Uterus (tissue), 4 donors: Measurements from ENCODE around the gene VKORC1. TPM values are rescaled to one million over a fixed set of nuclear protein-coding genes. Genes with fewer than 3 reads are reported as not detected.

Experiments used
- DNase-seq, 2 donors: peaks; one replicate each; pipeline ENCODE4 v3.0.0-alpha.2; 2019 to 2020
- H3K27ac ChIP-seq, 2 donors: fragments of 200-600 bp; sonication (generic); 1 replicate in 1 of 2; 2 replicates in 1 of 2; pipeline ENCODE4 v1.5.1; 2016 to 2018
- H3K27me3 ChIP-seq, 2 donors: fragments of 200-600 bp; sonication (generic); one replicate each; pipeline ENCODE4 v1.5.1; 2018 to 2019; ENCODE audit warnings: control low read depth in 1 of 2
- H3K36me3 ChIP-seq, 2 donors: fragments of 200-600 bp; sonication (generic); one replicate each; pipeline ENCODE4 v1.5.1; 2019; ENCODE audit warnings: control low read depth in 1 of 2
- H3K4me1 ChIP-seq, 2 donors: fragments of 200-600 bp; sonication (generic); one replicate each; pipeline ENCODE4 v1.5.1; 2018 to 2019; ENCODE audit warnings: control low read depth in 1 of 2
- H3K4me3 ChIP-seq, 2 donors: fragments of 200-600 bp; sonication (generic); 1 replicate in 1 of 2; 2 replicates in 1 of 2; pipeline ENCODE4 v1.5.1; 2018 to 2019; ENCODE audit warnings: mild to moderate bottlenecking in 1 of 2
- H3K9me3 ChIP-seq, 2 donors: fragments of 200-600 bp; sonication (generic); one replicate each; pipeline ENCODE4 v1.5.1; 2019; ENCODE audit warnings: control low read depth in 1 of 2
- POLR2A ChIP-seq, 2 donors: fragments of 450-650 bp; IDR thresholded peaks; one replicate each; pipeline ENCODE4 v1.6.1; 2016; ENCODE audit warnings: antibody characterized with exemption in 2 of 2, mild to moderate bottlenecking in 1 of 2, moderate library complexity in 1 of 2
- intact Hi-C: fragments of 100-400 bp; cut with DNase I; formaldehyde crosslinking; loops from one replicate; pipeline ENCODE4 v1.15.1; 2023; ENCODE audit warnings: low total_unique reads
- total RNA-seq, 4 donors: library from RNA; depleted of rRNA in 3 of 4; stranded (reverse); fragments of >200 nt in 3 of 4; gene quantifications; one replicate each; pipeline versions ENCODE4 v1.1.0 to v1.2.4, GENCODE V29; 2014 to 2023
- TF ChIP-seq, protein P1 (sequence below), 4 experiments: fragments of 200-600 bp in 2 of 4; fragments of 450-650 bp in 2 of 4; sonication (generic) in 2 of 4; IDR thresholded peaks; one replicate each; pipeline ENCODE4 v1.5.1; 2016 to 2019; ENCODE audit warnings: antibody characterized with exemption in 4 of 4, mild to moderate bottlenecking in 2 of 4, moderate library complexity in 1 of 4
- donor health status: DM: yes; HTN: yes; CAD: no.

Gene VKORC1
- total RNA-seq, 4 donors from 2014 or later: 68.7 to 81.8 (median 73.5) TPM

DNA sequence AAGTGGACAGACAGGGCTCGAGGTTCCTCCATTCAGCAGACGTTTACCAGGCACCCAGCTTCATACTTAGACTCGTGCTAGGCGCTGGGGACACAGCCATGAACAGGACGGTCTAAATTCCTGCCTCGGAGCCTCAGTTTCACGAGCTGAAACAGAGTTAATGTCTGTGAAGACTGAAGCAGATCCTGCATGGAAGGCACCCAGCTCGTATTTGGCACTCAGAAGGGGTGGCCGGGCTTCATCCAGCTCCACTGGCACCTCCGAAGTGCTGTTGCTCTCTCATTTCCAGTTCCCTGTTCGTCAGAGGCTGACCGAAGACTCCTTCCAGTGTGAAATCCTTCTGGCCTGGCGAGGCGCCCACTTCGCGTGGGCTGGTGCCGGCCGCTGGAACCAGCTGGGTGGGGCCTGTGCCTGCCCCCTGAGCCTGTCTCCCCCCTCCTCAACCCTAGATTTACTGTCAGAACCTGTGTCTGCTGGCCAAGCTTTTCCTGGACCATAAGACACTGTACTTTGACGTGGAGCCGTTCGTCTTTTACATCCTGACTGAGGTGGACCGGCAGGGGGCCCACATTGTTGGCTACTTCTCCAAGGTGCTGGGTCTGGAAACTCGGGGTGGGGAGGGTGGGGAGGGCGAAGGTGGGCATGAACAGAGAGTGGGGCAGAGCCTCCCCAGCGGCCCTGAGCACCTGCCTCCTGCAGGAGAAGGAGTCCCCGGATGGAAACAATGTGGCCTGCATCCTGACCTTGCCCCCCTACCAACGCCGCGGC is 35.2 kb upstream of the VKORC1 start:
- no peak for TF ChIP-seq POLR2A (IDR thresholded peaks at IDR 0.05)
- TF ChIP-seq, protein P1, sequence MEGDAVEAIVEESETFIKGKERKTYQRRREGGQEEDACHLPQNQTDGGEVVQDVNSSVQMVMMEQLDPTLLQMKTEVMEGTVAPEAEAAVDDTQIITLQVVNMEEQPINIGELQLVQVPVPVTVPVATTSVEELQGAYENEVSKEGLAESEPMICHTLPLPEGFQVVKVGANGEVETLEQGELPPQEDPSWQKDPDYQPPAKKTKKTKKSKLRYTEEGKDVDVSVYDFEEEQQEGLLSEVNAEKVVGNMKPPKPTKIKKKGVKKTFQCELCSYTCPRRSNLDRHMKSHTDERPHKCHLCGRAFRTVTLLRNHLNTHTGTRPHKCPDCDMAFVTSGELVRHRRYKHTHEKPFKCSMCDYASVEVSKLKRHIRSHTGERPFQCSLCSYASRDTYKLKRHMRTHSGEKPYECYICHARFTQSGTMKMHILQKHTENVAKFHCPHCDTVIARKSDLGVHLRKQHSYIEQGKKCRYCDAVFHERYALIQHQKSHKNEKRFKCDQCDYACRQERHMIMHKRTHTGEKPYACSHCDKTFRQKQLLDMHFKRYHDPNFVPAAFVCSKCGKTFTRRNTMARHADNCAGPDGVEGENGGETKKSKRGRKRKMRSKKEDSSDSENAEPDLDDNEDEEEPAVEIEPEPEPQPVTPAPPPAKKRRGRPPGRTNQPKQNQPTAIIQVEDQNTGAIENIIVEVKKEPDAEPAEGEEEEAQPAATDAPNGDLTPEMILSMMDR (IDR thresholded peaks at IDR 0.05): peak in 1 of 4 experiments; percentile 11
- Histone ChIP-seq H3K36me3 (no peaks in the 10 kb centered on the region), H3K27ac (peak overlapping the region; percentile 59 to 60), H3K9me3 (no peaks in the 10 kb centered on the region), H3K4me1 (peaks cover 0 to 11% of the 10 kb centered on the region in 2 donors), H3K4me3 (no peak overlapping the region), H3K27me3 (no peaks in the 10 kb centered on the region)
- intact Hi-C loops: no loop called here
- DNase-seq: peak; percentile 57 to 82

DNA sequence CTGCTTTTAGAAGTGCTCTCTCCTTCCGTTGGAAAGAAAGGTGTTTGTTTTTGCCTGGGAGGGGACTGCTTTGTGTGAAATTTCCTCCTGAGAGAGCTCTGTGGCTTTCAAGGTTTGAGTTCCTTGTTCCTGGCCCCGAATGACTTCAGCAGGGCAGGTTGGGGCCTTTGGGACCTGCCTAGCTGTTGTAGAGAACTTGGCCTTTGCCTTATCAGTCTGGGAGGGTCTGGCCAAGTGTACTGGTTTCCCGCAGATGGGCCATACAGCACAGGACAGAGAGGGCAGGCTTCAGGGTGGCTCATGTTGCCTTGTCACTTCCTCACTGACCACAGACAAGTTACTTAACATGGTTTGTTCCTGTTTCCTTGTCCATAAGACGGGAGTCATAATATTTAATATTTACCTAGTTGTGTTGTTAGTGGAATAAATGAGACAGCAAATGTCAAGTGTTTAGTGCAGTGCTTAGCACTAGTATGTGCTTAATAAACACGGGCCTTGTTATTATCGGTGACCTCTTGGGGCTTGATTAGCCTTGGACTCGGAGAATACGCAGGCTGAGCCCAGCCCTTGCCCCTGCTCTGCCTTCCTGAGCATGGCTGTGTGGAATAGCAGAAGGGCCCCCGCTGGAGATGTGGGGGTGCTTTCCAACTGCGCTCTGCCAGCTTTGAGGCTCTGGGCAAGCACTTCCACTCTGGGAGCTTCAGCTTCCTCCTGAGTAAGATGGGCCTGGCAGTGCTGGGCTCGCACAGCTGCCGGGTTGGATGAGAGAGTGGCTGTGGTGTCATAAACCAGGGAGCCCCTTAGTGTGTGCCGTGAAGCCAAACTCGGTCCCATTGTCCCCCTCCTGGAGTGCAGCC is 34.3 kb upstream of the VKORC1 start:
- H3K4me3 ChIP-seq: no peak overlapping the region
- peaks cover 0 to 11% of the 10 kb centered on the region in 2 donors for H3K4me1 ChIP-seq
- peak overlapping the region; percentile 59 to 60 for H3K27ac ChIP-seq
- H3K27me3 ChIP-seq: no peaks in the 10 kb centered on the region
- H3K36me3 ChIP-seq: no peaks in the 10 kb centered on the region
- DNase-seq: no peak
- intact Hi-C loops: no loop called here
- H3K9me3 ChIP-seq: no peaks in the 10 kb centered on the region
- TF ChIP-seq POLR2A (IDR thresholded peaks at IDR 0.05): no peak
- TF ChIP-seq, protein P1 (IDR thresholded peaks at IDR 0.05): no peak

DNA sequence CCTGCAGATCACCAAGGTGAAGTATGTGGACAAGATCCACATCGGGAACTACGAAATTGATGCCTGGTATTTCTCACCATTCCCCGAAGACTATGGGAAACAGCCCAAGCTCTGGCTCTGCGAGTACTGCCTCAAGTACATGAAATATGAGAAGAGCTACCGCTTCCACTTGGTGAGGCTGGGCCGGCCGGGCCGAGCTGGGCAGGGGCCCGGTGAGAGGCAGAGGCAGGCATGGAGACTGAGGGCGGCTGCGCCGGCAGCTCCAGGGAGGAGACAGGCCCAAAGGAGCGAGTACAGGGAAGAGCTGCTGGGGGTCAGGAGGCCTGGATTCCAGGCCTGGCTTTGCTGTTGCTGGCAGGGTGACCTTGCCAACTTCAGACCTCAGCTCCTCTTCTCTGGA is 32.6 kb upstream of the VKORC1 start:
- Histone ChIP-seq H3K27ac (no peak overlapping the region), H3K9me3 (no peaks in the 10 kb centered on the region), H3K4me3 (no peak overlapping the region), H3K4me1 (peaks cover 0 to 11% of the 10 kb centered on the region in 2 donors), H3K27me3 (no peaks in the 10 kb centered on the region), H3K36me3 (no peaks in the 10 kb centered on the region)
- DNase-seq: no peak
- intact Hi-C loops: no loop called here
- TF ChIP-seq POLR2A (IDR thresholded peaks at IDR 0.05): no peak
- TF ChIP-seq, protein P1 (IDR thresholded peaks at IDR 0.05): no peak

DNA sequence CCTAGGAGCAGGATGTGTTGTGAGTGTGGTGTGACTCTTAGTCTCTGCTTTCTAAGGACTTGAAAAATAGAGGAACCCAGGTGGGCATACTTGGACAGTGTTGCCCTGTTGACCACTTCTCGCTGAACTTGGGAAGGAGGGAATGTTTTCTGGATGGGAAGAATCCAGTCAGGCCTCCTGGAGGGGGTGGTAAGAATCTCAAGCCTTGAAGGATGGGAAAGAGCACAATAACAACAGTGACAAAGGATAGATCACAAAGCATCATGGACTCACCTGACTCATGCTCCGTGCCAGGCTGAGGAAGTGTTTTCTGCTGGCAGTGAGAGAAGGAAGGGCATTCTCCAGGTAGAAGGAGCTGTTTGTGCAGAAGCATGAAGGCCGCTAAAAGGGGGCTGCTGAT is 31.2 kb upstream of the VKORC1 start:
- no peak overlapping the region for H3K4me3 ChIP-seq
- no peak for DNase-seq
- peaks cover 0 to 11% of the 10 kb centered on the region in 2 donors for H3K4me1 ChIP-seq
- no peak overlapping the region for H3K27ac ChIP-seq
- TF ChIP-seq, protein P1 (IDR thresholded peaks at IDR 0.05): no peak
- TF ChIP-seq POLR2A (IDR thresholded peaks at IDR 0.05): no peak
- no peaks in the 10 kb centered on the region for H3K9me3 ChIP-seq
- no peaks in the 10 kb centered on the region for H3K36me3 ChIP-seq
- intact Hi-C loops: no loop called here
- no peaks in the 10 kb centered on the region for H3K27me3 ChIP-seq

DNA sequence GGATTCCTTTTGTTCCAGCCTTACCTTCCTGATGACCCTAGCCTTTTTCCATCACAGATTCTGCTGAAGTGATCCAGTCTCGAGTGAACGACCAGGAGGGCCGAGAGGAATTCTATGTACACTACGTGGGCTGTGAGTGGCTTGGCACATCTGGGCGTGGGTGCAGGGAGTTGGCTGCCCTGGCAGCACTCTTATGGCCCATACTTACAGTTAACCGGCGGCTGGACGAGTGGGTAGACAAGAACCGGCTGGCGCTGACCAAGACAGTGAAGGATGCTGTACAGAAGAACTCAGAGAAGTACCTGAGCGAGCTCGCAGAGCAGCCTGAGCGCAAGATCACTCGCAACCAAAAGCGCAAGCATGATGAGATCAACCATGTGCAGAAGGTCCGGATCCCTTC is 25.5 kb upstream of the VKORC1 start:
- Histone ChIP-seq H3K4me3 (no peak overlapping the region), H3K9me3 (no peaks in the 10 kb centered on the region), H3K4me1 (peaks cover 0 to 4% of the 10 kb centered on the region in 2 donors), H3K27ac (no peak overlapping the region), H3K36me3 (no peaks in the 10 kb centered on the region), H3K27me3 (no peaks in the 10 kb centered on the region)
- DNase-seq: no peak
- intact Hi-C loops: no loop called here
- no peak for TF ChIP-seq POLR2A (IDR thresholded peaks at IDR 0.05)
- TF ChIP-seq, protein P1 (IDR thresholded peaks at IDR 0.05): no peak
